MM.1S (cell line): ENCODE results near the gene RGL4.
"Not testable (repeated sequence)": the region's sequence is repeated elsewhere in the genome, so short reads cannot be mapped to it uniquely, and the experiment has no call there.

Experiments used
- DNase-seq: peaks from one replicate; pipeline ENCODE4 v3.0.0-alpha.2; 2015
- H2AFZ ChIP-seq: fragments of 300-600 bp; sonication (generic); 2 replicates; pipeline ENCODE4 v1.6.0; 2016; ENCODE audit warnings: antibody characterized with exemption, low read length
- H3F3A ChIP-seq: fragments of 300-600 bp; sonication (generic); 2 replicates; pipeline ENCODE4 v1.6.1; 2016; ENCODE audit warnings: mild to moderate bottlenecking, antibody characterized with exemption, low read length, moderate library complexity, mixed read lengths; ENCODE audit not compliant: insufficient read depth
- H3K27ac ChIP-seq: fragments of 300-600 bp; sonication (generic); 2 replicates; pipeline ENCODE4 v1.5.1; 2016; ENCODE audit warnings: mild to moderate bottlenecking, low read length
- H3K27me3 ChIP-seq: fragments of 300-600 bp; sonication (generic); replicated peaks from 2 replicates; pipeline ENCODE4 v1.6.0; 2016; ENCODE audit warnings: low read length; ENCODE audit not compliant: insufficient read depth
- H3K36me3 ChIP-seq: fragments of 300-600 bp; sonication (generic); replicated peaks from 2 replicates; pipeline ENCODE4 v1.6.1; 2016; ENCODE audit warnings: mild to moderate bottlenecking, low read length, mixed read lengths; ENCODE audit not compliant: insufficient read depth
- H3K4me1 ChIP-seq: fragments of 300-600 bp; sonication (generic); 2 replicates; pipeline ENCODE4 v1.6.1; 2016; ENCODE audit warnings: low read length, mixed read lengths
- H3K4me2 ChIP-seq: fragments of 300-600 bp; sonication (generic); 2 replicates; pipeline ENCODE4 v1.6.0; 2016; ENCODE audit warnings: low read depth, low read length
- H3K4me3 ChIP-seq: fragments of 300-600 bp; sonication (generic); 2 replicates; pipeline ENCODE4 v1.5.1; 2016; ENCODE audit warnings: low read length, mixed read lengths
- H3K79me2 ChIP-seq: fragments of 300-600 bp; sonication (generic); 2 replicates; pipeline ENCODE4 v1.6.1; 2016; ENCODE audit warnings: mixed run types, low read length, mixed read lengths
- H3K9ac ChIP-seq: fragments of 300-600 bp; sonication (generic); 2 replicates; pipeline ENCODE4 v1.6.1; 2016; ENCODE audit warnings: low read length, mixed read lengths
- H3K9me2 ChIP-seq: fragments of 300-600 bp; sonication (generic); replicated peaks from 2 replicates; pipeline ENCODE4 v1.6.1; 2016; ENCODE audit warnings: mild to moderate bottlenecking, low read length, mixed read lengths; ENCODE audit not compliant: insufficient read depth
- H3K9me3 ChIP-seq: fragments of 300-600 bp; sonication (generic); replicated peaks from 2 replicates; pipeline ENCODE4 v1.6.1; 2016; ENCODE audit warnings: mild to moderate bottlenecking, low read length, mixed read lengths; ENCODE audit not compliant: insufficient read depth
- H4K20me1 ChIP-seq: fragments of 300-600 bp; sonication (generic); 2 replicates; pipeline ENCODE4 v1.6.1; 2016; ENCODE audit warnings: mild to moderate bottlenecking, low read length, moderate library complexity, mixed read lengths; ENCODE audit not compliant: insufficient read depth
- EZH2 ChIP-seq: fragments of 300-600 bp; sonication (generic); optimal IDR thresholded peaks from 2 replicates; pipeline ENCODE3; 2017; ENCODE audit warnings: low read depth, mild to moderate bottlenecking, antibody characterized with exemption, low read length, mixed read lengths
- EZH2phosphoT487 ChIP-seq: fragments of 300-600 bp; sonication (generic); IDR thresholded peaks from 2 replicates; pipeline ENCODE4 v1.6.1; 2018; ENCODE audit warnings: antibody characterized with exemption, low read length
- TF ChIP-seq, protein P1 (sequence below): fragments of 300-600 bp; sonication (generic); IDR thresholded peaks from 2 replicates; pipeline ENCODE4 v1.5.1; 2016; ENCODE audit warnings: antibody characterized with exemption, low read length, mixed read lengths

RGL4 gene

DNA sequence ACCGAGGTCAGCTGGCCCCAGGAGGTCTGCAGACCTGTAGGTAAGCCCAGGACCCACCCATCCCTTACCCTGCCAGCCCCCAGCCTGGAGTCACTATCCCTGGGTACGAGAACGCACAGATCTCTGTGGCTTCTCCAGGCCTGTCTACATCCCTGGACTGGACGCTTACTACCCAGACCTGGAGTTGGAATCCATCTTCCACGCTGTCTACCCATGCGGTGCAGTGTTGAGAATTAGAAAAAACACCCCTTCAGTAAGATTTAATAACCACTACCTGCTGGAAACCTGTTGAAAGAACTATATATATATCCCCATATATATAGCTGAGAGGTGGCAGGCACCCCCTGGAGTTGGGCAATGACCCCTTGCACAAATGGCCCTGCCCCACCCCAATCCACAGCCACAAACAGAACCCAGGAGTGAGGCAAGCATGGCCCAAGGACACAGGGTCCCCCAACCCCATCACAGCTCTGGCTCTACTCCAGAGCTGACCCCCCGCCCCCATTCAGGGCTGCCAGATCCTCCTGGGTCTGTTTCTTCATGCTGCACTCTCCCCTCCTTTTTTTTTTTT lies 17.7 kb upstream of the RGL4 start:
- no peak for TF ChIP-seq EZH2phosphoT487
- TF ChIP-seq, protein P1, sequence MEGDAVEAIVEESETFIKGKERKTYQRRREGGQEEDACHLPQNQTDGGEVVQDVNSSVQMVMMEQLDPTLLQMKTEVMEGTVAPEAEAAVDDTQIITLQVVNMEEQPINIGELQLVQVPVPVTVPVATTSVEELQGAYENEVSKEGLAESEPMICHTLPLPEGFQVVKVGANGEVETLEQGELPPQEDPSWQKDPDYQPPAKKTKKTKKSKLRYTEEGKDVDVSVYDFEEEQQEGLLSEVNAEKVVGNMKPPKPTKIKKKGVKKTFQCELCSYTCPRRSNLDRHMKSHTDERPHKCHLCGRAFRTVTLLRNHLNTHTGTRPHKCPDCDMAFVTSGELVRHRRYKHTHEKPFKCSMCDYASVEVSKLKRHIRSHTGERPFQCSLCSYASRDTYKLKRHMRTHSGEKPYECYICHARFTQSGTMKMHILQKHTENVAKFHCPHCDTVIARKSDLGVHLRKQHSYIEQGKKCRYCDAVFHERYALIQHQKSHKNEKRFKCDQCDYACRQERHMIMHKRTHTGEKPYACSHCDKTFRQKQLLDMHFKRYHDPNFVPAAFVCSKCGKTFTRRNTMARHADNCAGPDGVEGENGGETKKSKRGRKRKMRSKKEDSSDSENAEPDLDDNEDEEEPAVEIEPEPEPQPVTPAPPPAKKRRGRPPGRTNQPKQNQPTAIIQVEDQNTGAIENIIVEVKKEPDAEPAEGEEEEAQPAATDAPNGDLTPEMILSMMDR = no peak
- no peak for TF ChIP-seq EZH2
- Histone ChIP-seq H3K36me3 (no peaks in the 10 kb centered on the region), H3K9me2 (no peaks in the 10 kb centered on the region), H3K27ac (no peak overlapping the region), H3K4me2 (no peak overlapping the region), H3K9me3 (no peaks in the 10 kb centered on the region), H2AFZ (no peak overlapping the region), H4K20me1 (no peaks in the 10 kb centered on the region), H3F3A (no peaks in the 10 kb centered on the region), H3K4me1 (no peaks in the 10 kb centered on the region), H3K9ac (no peak overlapping the region), H3K79me2 (no peaks in the 10 kb centered on the region), H3K27me3 (no peaks in the 10 kb centered on the region), H3K4me3 (no peak overlapping the region)
- no peak for DNase-seq

DNA sequence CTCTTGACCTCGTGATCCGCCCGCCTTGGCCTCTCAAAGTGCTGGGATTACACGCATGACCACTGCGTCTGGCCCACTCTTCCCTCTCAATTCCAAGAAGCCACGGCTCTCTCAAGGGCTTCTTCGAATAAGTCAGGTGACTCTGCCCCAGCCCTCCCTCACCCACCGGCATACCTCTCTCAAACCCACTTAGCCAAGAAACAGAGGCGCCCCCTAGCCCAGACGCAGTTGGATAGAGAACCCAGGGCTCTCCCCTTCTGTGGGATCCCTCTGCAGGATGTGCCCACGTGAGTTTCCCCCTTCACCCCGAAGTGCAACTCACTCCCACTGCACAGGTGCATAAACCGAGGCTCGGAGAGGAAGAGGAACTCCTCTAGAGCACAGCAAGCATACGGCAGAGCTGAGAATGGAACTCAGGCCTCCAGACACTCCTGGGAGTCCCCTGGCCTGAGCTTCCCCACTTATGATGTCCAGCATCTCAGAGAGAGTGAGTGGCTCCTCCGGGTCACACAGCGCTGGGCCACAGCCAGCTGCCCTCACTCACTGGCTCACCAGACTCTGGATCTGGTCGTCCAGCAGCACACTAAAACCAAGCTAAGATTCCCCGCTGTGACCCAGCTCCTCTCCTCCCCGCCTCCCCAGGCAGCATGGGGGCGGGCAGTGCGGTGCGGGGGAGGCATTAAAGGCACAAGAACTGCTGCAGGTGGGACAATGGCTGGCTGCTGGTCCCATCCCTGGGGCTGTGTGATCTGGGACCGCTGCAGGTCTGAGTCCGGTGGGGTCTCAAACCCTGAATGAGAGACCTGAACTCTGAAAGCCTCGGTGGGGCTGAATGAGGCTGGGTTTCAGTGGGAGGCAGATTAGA lies 16.8 kb upstream of the RGL4 start:
- Histone ChIP-seq H3K9ac (no peak overlapping the region), H3K4me3 (no peak overlapping the region), H3K4me2 (no peak overlapping the region), H3K4me1 (no peaks in the 10 kb centered on the region), H3K9me3 (no peaks in the 10 kb centered on the region), H3F3A (no peaks in the 10 kb centered on the region), H3K27me3 (no peaks in the 10 kb centered on the region), H3K79me2 (no peaks in the 10 kb centered on the region), H3K27ac (no peak overlapping the region), H4K20me1 (no peaks in the 10 kb centered on the region), H2AFZ (no peak overlapping the region), H3K36me3 (no peaks in the 10 kb centered on the region), H3K9me2 (no peaks in the 10 kb centered on the region)
- TF ChIP-seq, protein P1 = no peak
- TF ChIP-seq EZH2phosphoT487 (no peak), EZH2 (no peak)
- no peak for DNase-seq

DNA sequence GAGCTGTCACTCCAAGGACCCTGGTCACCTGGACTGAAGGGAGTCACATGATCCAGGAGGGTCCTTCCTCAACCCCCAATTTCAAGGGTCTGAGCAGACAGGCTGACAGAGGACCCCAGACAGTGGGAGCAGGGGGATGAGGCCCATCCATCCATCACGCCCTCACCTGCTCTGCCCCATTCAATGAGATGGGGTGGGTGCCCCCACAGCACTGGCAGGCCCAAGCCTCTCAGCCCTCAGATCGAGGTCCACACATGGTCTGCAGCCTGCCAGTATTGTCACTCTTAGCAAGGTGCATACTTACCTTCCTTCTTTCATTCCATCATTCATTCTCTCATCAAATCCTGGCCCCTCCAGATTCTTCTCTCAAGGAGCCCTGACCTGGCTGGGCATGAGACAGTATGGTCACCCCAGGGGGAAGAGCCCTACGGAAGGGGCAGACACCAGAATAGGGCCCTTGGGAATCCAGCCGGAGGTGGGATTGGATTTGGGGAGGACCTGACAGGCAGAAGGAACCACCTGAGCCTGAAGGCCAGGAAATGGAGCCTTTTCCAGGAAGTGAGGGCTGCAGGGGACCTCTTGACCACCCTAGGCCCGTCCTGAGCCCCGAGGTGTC lies 15.8 kb upstream of the RGL4 start:
- H4K20me1 ChIP-seq, H3K9me2 ChIP-seq, H3K79me2 ChIP-seq, DNase-seq, H3K9me3 ChIP-seq, H3K27ac ChIP-seq, H3K4me1 ChIP-seq, H3K4me3 ChIP-seq, H3F3A ChIP-seq, H2AFZ ChIP-seq, H3K4me2 ChIP-seq, H3K36me3 ChIP-seq, H3K9ac ChIP-seq, H3K27me3 ChIP-seq: not testable (repeated sequence)
